ENCODE results near the gene SEC14L2.

DNA sequence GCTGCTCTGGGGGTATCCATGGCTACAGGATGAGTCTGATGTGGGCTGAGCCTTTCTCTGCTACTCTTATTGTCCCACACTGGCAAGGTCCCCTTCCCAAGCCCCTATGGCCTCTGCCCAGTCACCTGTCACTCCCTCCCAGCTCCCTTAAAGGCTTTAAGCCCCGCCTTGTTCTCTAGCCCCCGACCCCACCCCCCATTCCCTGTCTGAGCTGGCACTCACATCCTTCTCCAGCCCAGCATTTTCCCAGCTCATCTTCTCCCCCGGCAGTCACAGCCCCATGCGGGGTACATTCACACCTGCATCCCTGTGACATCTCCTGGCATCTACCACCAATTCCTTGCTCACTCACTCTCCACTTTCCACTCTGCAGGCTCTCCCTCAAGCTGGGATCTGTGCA lies 33.1 kb downstream of the SEC14L2 start:
- TF ChIP-seq EZH2 (IDR thresholded peaks at IDR 0.05; ENCODE audit: low read depth, low read length, severe bottlenecking) (no peak), JUN (IDR thresholded peaks at IDR 0.05; ENCODE audit: low read depth, low read length) (no peak), USF2 (IDR thresholded peaks at IDR 0.05; ENCODE audit: low read length) (no peak), CTCF (IDR thresholded peaks at IDR 0.05; ENCODE audit: control extremely low read depth in 1 of 3, insufficient read depth in 1 of 3, low read depth in 1 of 3, low read length in 3 of 3) (no peak), POLR2A (IDR thresholded peaks at IDR 0.05; ENCODE audit: control extremely low read depth in 1 of 2, low read depth in 2 of 2, low read length in 2 of 2) (0 out of 3 replicates have a peak, but pooled peaks of 1 of the 2 experiments have one; percentile 18), RFX5 (IDR thresholded peaks at IDR 0.05; ENCODE audit: borderline replicate concordance, low read depth, low read length) (no peak), SUZ12 (IDR thresholded peaks at IDR 0.05; ENCODE audit: low read length) (no peak)
- TF ChIP-seq, protein P1, sequence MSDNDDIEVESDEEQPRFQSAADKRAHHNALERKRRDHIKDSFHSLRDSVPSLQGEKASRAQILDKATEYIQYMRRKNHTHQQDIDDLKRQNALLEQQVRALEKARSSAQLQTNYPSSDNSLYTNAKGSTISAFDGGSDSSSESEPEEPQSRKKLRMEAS (IDR thresholded peaks at IDR 0.05) = no peak
